ENCODE measurements around the gene PPP3R1.

The PPP3R1 gene

GRCh38 chr2:68263632-68264031, 11.3 kb upstream of the PPP3R1 start:
- no peak for DNase-seq
- Histone ChIP-seq H3K4me1 (ENCODE audit: control insufficient read depth, insufficient read depth, low read depth, low read length) (no peaks in the 10 kb centered on the region), H2BK5ac (ENCODE audit: low read depth, low read length, poor library complexity, severe bottlenecking) (no peak overlapping the region), H3K27ac (ENCODE audit: low read length, poor library complexity, severe bottlenecking) (no peak overlapping the region), H3K14ac (ENCODE audit: low read length in 2 of 2) (no peak overlapping the region), H2AK5ac (ENCODE audit: low read length, severe bottlenecking) (no peak overlapping the region), H3K4me3 (ENCODE audit: insufficient read depth in 1 of 2, low read depth in 1 of 2, low read length in 2 of 2) (no peak overlapping the region), H3K36me3 (ENCODE audit: control insufficient read depth in 1 of 2, insufficient read depth in 2 of 2, low read depth in 1 of 2, low read length in 2 of 2) (no peaks in the 10 kb centered on the region), H2BK120ac (ENCODE audit: low read depth, low read length) (no peak overlapping the region), H4K91ac (ENCODE audit: low read length) (no peak overlapping the region), H3K79me1 (replicated peaks; ENCODE audit: low read length, poor library complexity, severe bottlenecking) (no peaks in the 10 kb centered on the region), H3K9me3 (ENCODE audit: control insufficient read depth, low read length) (no peaks in the 10 kb centered on the region), H2AFZ (ENCODE audit: low read depth, low read length) (no peak overlapping the region), H3K27me3 (ENCODE audit: control insufficient read depth in 1 of 2, insufficient read depth in 1 of 2, low read length in 2 of 2) (no peaks in the 10 kb centered on the region), H3K4ac (ENCODE audit: low read depth in 1 of 2, low read length in 2 of 2) (no peak overlapping the region), H3K4me2 (ENCODE audit: low read length, poor library complexity, severe bottlenecking) (no peak overlapping the region), H3K18ac (ENCODE audit: low read depth in 1 of 2, low read length in 2 of 2) (no peak overlapping the region), H3K9ac (ENCODE audit: low read length) (no peak overlapping the region), H2BK12ac (ENCODE audit: low read length in 2 of 2) (no peak overlapping the region), H3K23ac (ENCODE audit: low read length in 2 of 2) (no peak overlapping the region), H4K8ac (ENCODE audit: low read length) (no peak overlapping the region), H2BK15ac (ENCODE audit: low read depth, poor library complexity, severe bottlenecking) (no peak overlapping the region)
- 100% methylated on average over 2 of the region's 2 CpGs for WGBS

GRCh38 chr2:68258851-68259250, 6.5 kb upstream of the PPP3R1 start:
- no peaks in the 10 kb centered on the region for H3K27me3 ChIP-seq (ENCODE audit: control insufficient read depth in 1 of 2, insufficient read depth in 1 of 2, low read length in 2 of 2)

GRCh38 chr2:68256093-68256450, 3.7 kb upstream of the PPP3R1 start:
- WGBS, result 74% methylated on average over 1 of the region's 1 CpG
- H2AK5ac ChIP-seq (ENCODE audit: low read length, severe bottlenecking), result no peak overlapping the region
- H3K14ac ChIP-seq (ENCODE audit: low read length in 2 of 2), result no peak overlapping the region
- H2AFZ ChIP-seq (ENCODE audit: low read depth, low read length), result no peak overlapping the region
- H3K4me3 ChIP-seq (ENCODE audit: insufficient read depth in 1 of 2, low read depth in 1 of 2, low read length in 2 of 2), result no peak overlapping the region
- no peak overlapping the region for H3K23ac ChIP-seq (ENCODE audit: low read length in 2 of 2)
- H2BK15ac ChIP-seq (ENCODE audit: low read depth, poor library complexity, severe bottlenecking), result no peak overlapping the region
- H3K9me3 ChIP-seq (ENCODE audit: control insufficient read depth, low read length), result no peaks in the 10 kb centered on the region
- H3K27me3 ChIP-seq (ENCODE audit: control insufficient read depth in 1 of 2, insufficient read depth in 1 of 2, low read length in 2 of 2), result no peaks in the 10 kb centered on the region
- DNase-seq, result no peak
- H3K9ac ChIP-seq (ENCODE audit: low read length), result peak overlapping the region; percentile 54
- H3K4me1 ChIP-seq (ENCODE audit: control insufficient read depth, insufficient read depth, low read depth, low read length), result no peaks in the 10 kb centered on the region
- no peak overlapping the region for H3K18ac ChIP-seq (ENCODE audit: low read depth in 1 of 2, low read length in 2 of 2)
- no peak overlapping the region for H4K8ac ChIP-seq (ENCODE audit: low read length)
- H2BK12ac ChIP-seq (ENCODE audit: low read length in 2 of 2), result no peak overlapping the region
- H2BK5ac ChIP-seq (ENCODE audit: low read depth, low read length, poor library complexity, severe bottlenecking), result no peak overlapping the region
- no peaks in the 10 kb centered on the region for H3K36me3 ChIP-seq (ENCODE audit: control insufficient read depth in 1 of 2, insufficient read depth in 2 of 2, low read depth in 1 of 2, low read length in 2 of 2)
- H3K4me2 ChIP-seq (ENCODE audit: low read length, poor library complexity, severe bottlenecking), result no peak overlapping the region
- no peak overlapping the region for H3K4ac ChIP-seq (ENCODE audit: low read depth in 1 of 2, low read length in 2 of 2)
- H3K27ac ChIP-seq (ENCODE audit: low read length, poor library complexity, severe bottlenecking), result no peak overlapping the region
- H3K79me1 ChIP-seq (replicated peaks; ENCODE audit: low read length, poor library complexity, severe bottlenecking), result no peaks in the 10 kb centered on the region
- H2BK120ac ChIP-seq (ENCODE audit: low read depth, low read length), result no peak overlapping the region
- H4K91ac ChIP-seq (ENCODE audit: low read length), result no peak overlapping the region

More at GRCh38 chr2:68258851-68259250, 6.5 kb upstream of the PPP3R1 start:
- DNase-seq, result no peak
- H3K4ac ChIP-seq (ENCODE audit: low read depth in 1 of 2, low read length in 2 of 2), result no peak overlapping the region
- no peak overlapping the region for H2BK15ac ChIP-seq (ENCODE audit: low read depth, poor library complexity, severe bottlenecking)
- no peak overlapping the region for H2BK120ac ChIP-seq (ENCODE audit: low read depth, low read length)
- no peak overlapping the region for H4K8ac ChIP-seq (ENCODE audit: low read length)
- H3K18ac ChIP-seq (ENCODE audit: low read depth in 1 of 2, low read length in 2 of 2), result no peak overlapping the region
- H4K91ac ChIP-seq (ENCODE audit: low read length), result no peak overlapping the region
- H2BK12ac ChIP-seq (ENCODE audit: low read length in 2 of 2), result no peak overlapping the region
- H2AK5ac ChIP-seq (ENCODE audit: low read length, severe bottlenecking), result no peak overlapping the region
- no peaks in the 10 kb centered on the region for H3K9me3 ChIP-seq (ENCODE audit: control insufficient read depth, low read length)
- H3K79me1 ChIP-seq (replicated peaks; ENCODE audit: low read length, poor library complexity, severe bottlenecking), result no peaks in the 10 kb centered on the region
- no peak overlapping the region for H3K4me3 ChIP-seq (ENCODE audit: insufficient read depth in 1 of 2, low read depth in 1 of 2, low read length in 2 of 2)
- WGBS, result no CpG with 5 or more reads among the region's 2 CpGs
- H3K4me2 ChIP-seq (ENCODE audit: low read length, poor library complexity, severe bottlenecking), result no peak overlapping the region
- no peaks in the 10 kb centered on the region for H3K4me1 ChIP-seq (ENCODE audit: control insufficient read depth, insufficient read depth, low read depth, low read length)
- no peak overlapping the region for H3K23ac ChIP-seq (ENCODE audit: low read length in 2 of 2)
- H3K36me3 ChIP-seq (ENCODE audit: control insufficient read depth in 1 of 2, insufficient read depth in 2 of 2, low read depth in 1 of 2, low read length in 2 of 2), result no peaks in the 10 kb centered on the region
- no peak overlapping the region for H3K9ac ChIP-seq (ENCODE audit: low read length)
- H2BK5ac ChIP-seq (ENCODE audit: low read depth, low read length, poor library complexity, severe bottlenecking), result no peak overlapping the region
- H3K14ac ChIP-seq (ENCODE audit: low read length in 2 of 2), result no peak overlapping the region
- H3K27ac ChIP-seq (ENCODE audit: low read length, poor library complexity, severe bottlenecking), result no peak overlapping the region
- H2AFZ ChIP-seq (ENCODE audit: low read depth, low read length), result no peak overlapping the region

- Histone ChIP-seq H3K23ac (ENCODE audit: low read length in 2 of 2) (peak overlapping the region; percentile 83 to 96), H2BK5ac (ENCODE audit: low read depth, low read length, poor library complexity, severe bottlenecking) (peak overlapping the region; percentile 66), H3K4ac (ENCODE audit: low read depth in 1 of 2, low read length in 2 of 2) (peak overlapping the region; percentile 96 to 99), H3K18ac (ENCODE audit: low read depth in 1 of 2, low read length in 2 of 2) (peak overlapping the region; percentile 98 to 99), H2BK12ac (ENCODE audit: low read length in 2 of 2) (no peak overlapping the region), H3K36me3 (ENCODE audit: control insufficient read depth in 1 of 2, insufficient read depth in 2 of 2, low read depth in 1 of 2, low read length in 2 of 2) (no peaks in the 10 kb centered on the region), H3K4me3 (ENCODE audit: insufficient read depth in 1 of 2, low read depth in 1 of 2, low read length in 2 of 2) (peak overlapping the region; percentile 72 to 98), H2AK5ac (ENCODE audit: low read length, severe bottlenecking) (peak overlapping the region; percentile 19), H2BK120ac (ENCODE audit: low read depth, low read length) (peak overlapping the region; percentile 67), H2BK15ac (ENCODE audit: low read depth, poor library complexity, severe bottlenecking) (peak overlapping the region; percentile 84), H4K91ac (ENCODE audit: low read length) (peak overlapping the region; percentile 85), H3K4me2 (ENCODE audit: low read length, poor library complexity, severe bottlenecking) (peak overlapping the region; percentile 92), H3K4me1 (ENCODE audit: control insufficient read depth, insufficient read depth, low read depth, low read length) (no peaks in the 10 kb centered on the region), H3K14ac (ENCODE audit: low read length in 2 of 2) (peak overlapping the region in 1 of 2 experiments; percentile 97), H3K27me3 (ENCODE audit: control insufficient read depth in 1 of 2, insufficient read depth in 1 of 2, low read length in 2 of 2) (no peaks in the 10 kb centered on the region), H3K9ac (ENCODE audit: low read length) (peak overlapping the region; percentile 99), H4K8ac (ENCODE audit: low read length) (peak overlapping the region; percentile 71), H3K79me1 (replicated peaks; ENCODE audit: low read length, poor library complexity, severe bottlenecking) (no peaks in the 10 kb centered on the region), H3K9me3 (ENCODE audit: control insufficient read depth, low read length) (no peaks in the 10 kb centered on the region), H3K27ac (ENCODE audit: low read length, poor library complexity, severe bottlenecking) (peak overlapping the region; percentile 96), H2AFZ (ENCODE audit: low read depth, low read length) (no peak overlapping the region)
- DNase-seq, result peak; percentile 75
- WGBS, result 0% methylated on average over 5 of the region's 15 CpGs
Measured at GRCh38 chr2:68253219-68254068, 1.1 kb upstream of the PPP3R1 start.
